Bronchial epithelial cell (primary cell): ENCODE data around the gene SEPTIN10. TPM values are rescaled to one million over a fixed set of nuclear protein-coding genes. Genes with fewer than 3 reads are reported as not detected.

Experiments used
- DNase-seq: peaks from one replicate; pipeline ENCODE4 v3.0.0-alpha.2; 2010; ENCODE audit warnings: low read depth
- FAIRE-seq: peaks from 2 replicates; lab custom pipeline; 2011; peaks lifted over from hg19 to GRCh38; lab: Jason Lieb, UNC
- H3K27me3 ChIP-seq: 2 replicates; pipeline ENCODE4 v1.5.1; 2011; ENCODE audit warnings: low read length; ENCODE audit not compliant: control insufficient read depth, insufficient read depth
- H3K36me3 ChIP-seq: 2 replicates; pipeline ENCODE4 v1.5.1; 2011; ENCODE audit warnings: low read length; ENCODE audit not compliant: control insufficient read depth, insufficient read depth
- H3K4me3 ChIP-seq: 2 replicates; pipeline ENCODE4 v1.5.1; 2011; ENCODE audit warnings: mild to moderate bottlenecking, low read depth, low read length, control low read depth
- CTCF ChIP-seq: IDR thresholded peaks from 2 replicates; pipeline ENCODE4 v1.5.1; 2011; ENCODE audit warnings: mild to moderate bottlenecking, moderate library complexity, low read length, control low read depth, inconsistent platforms; ENCODE audit not compliant: insufficient read depth, severe bottlenecking
- total RNA-seq: library from RNA; depleted of rRNA; stranded (reverse); fragments of >200 nt; gene quantifications from 2 replicates; pipeline ENCODE4 v1.2.1, GENCODE V29; 2014

The SEPTIN10 gene
- total RNA-seq, 1 donor from 2014 or later, result 62.4 TPM

GRCh38 chr2:109616184-109616583, 2.4 kb upstream of the SEPTIN10 start:
- DNase-seq (no peak), FAIRE-seq (no peak)
- H3K36me3 ChIP-seq, result no peaks in the 10 kb centered on the region
- no peaks in the 10 kb centered on the region for H3K27me3 ChIP-seq
- peak overlapping the region; percentile 71 for H3K4me3 ChIP-seq
- no peak for TF ChIP-seq CTCF

GRCh38 chr2:109615637-109616144, 1.9 kb upstream of the SEPTIN10 start:
- Histone ChIP-seq H3K27me3 (no peaks in the 10 kb centered on the region), H3K36me3 (no peaks in the 10 kb centered on the region), H3K4me3 (peak overlapping the region; percentile 71)
- DNase-seq (no peak), FAIRE-seq (no peak)
- TF ChIP-seq CTCF, result peak; percentile 51

- TF ChIP-seq CTCF, result no peak
- Histone ChIP-seq H3K36me3 (no peaks in the 10 kb centered on the region), H3K4me3 (peak overlapping the region; percentile 71), H3K27me3 (no peaks in the 10 kb centered on the region)
- DNase-seq (no peak), FAIRE-seq (no peak)
Measured at GRCh38 chr2:109614715-109615636, 1.2 kb upstream of the SEPTIN10 start.

GRCh38 chr2:109613081-109613921, 465 bp downstream of the SEPTIN10 start:
- no peak for FAIRE-seq

More at GRCh38 chr2:109613081-109613921, 465 bp downstream of the SEPTIN10 start:
- Histone ChIP-seq H3K4me3 (peak overlapping the region; percentile 71), H3K36me3 (no peaks in the 10 kb centered on the region), H3K27me3 (no peaks in the 10 kb centered on the region)
- TF ChIP-seq CTCF, result no peak
- DNase-seq, result peak; percentile 39
